Sigmoid colon (tissue), 7 donors: ENCODE results near the gene SLC9A8. TPM values are rescaled to one million over a fixed set of nuclear protein-coding genes. Genes with fewer than 3 reads are reported as not detected.

ENCODE experiments used
- DNase-seq: peaks from one replicate; pipeline ENCODE4 v3.0.0-alpha.2; 2019
- H3K27ac ChIP-seq, 4 donors: fragments of 200-600 bp; sonication (generic); one replicate each; pipeline ENCODE4 v1.5.1; 2016 to 2019; ENCODE audit warnings: mild to moderate bottlenecking in 1 of 4
- H3K27me3 ChIP-seq, 3 donors: fragments of 200-600 bp; sonication (generic); one replicate each; pipeline ENCODE4 v1.5.1; 2019; ENCODE audit warnings: mild to moderate bottlenecking in 1 of 3
- H3K36me3 ChIP-seq, 4 donors: fragments of 200-600 bp; sonication (generic); one replicate each; pipeline ENCODE4 v1.5.1; 2016 to 2019
- H3K4me1 ChIP-seq, 4 donors: fragments of 200-600 bp; sonication (generic); one replicate each; pipeline ENCODE4 v1.5.1; 2017 to 2019
- H3K4me3 ChIP-seq, 4 donors: fragments of 200-600 bp; sonication (generic); one replicate each; pipeline ENCODE4 v1.5.1; 2017 to 2019; ENCODE audit warnings: mild to moderate bottlenecking in 2 of 4, moderate library complexity in 1 of 4
- H3K9me3 ChIP-seq, 4 donors: fragments of 200-600 bp in 3 of 4; sonication (generic) in 3 of 4; one replicate each; pipeline versions ENCODE4 v1.5.1 to v1.6.1; 2013 to 2019
- CTCF ChIP-seq, 4 experiments: fragments of 450-650 bp in 3 of 4; fragments of 200-600 bp in 1 of 4; IDR thresholded peaks; one replicate each; pipeline ENCODE4 v1.5.1; 2016 to 2019; ENCODE audit warnings: antibody characterized with exemption in 4 of 4, mild to moderate bottlenecking in 3 of 4, moderate library complexity in 2 of 4
- EP300 ChIP-seq, 4 donors: sonication (generic); formaldehyde crosslinking; IDR thresholded peaks; one replicate each; pipeline ENCODE4 v1.6.1; 2017; ENCODE audit warnings: antibody characterized with exemption in 4 of 4
- POLR2A ChIP-seq, 2 donors: fragments of 450-650 bp; IDR thresholded peaks; one replicate each; pipeline ENCODE4 v1.6.1; 2016; ENCODE audit warnings: antibody characterized with exemption in 2 of 2, mild to moderate bottlenecking in 2 of 2, moderate library complexity in 2 of 2
- POLR2AphosphoS5 ChIP-seq, 4 donors: sonication (generic); formaldehyde crosslinking; IDR thresholded peaks; one replicate each; pipeline ENCODE4 v1.6.1; 2017; ENCODE audit warnings: antibody characterized with exemption in 4 of 4
- WGBS, 2 donors: extraction: QIAGEN DNeasy Blood & Tissue Kit; methylation state at CpG; one replicate each; pipeline ENCODE4 v1.1.7; 2013; 5-methylcytosine and 5-hydroxymethylcytosine counted together
- intact Hi-C: fragments of 100-400 bp; cut with DNase I; formaldehyde crosslinking; loops from one replicate; pipeline ENCODE4 v1.15.1; 2023
- polyA plus RNA-seq, 3 donors: library from polyadenylated mRNA; stranded (reverse); fragments of 200-250 nt; gene quantifications; one replicate each; pipeline ENCODE4 v1.2.3, GENCODE V29; 2013
- total RNA-seq, 4 donors: library from RNA; depleted of rRNA; stranded (reverse); fragments of >200 nt; gene quantifications; one replicate each; pipeline ENCODE4 v1.1.0, GENCODE V29; 2016
- donor health status: healthy with polysubstance abuse.
- donor health status: Bipolar disorder and iron deficiency.
- donor health status: healthy.

Gene SLC9A8
- total and polyA plus RNA-seq, 7 donors: 1.8 to 14.7 (median 5.7) TPM

DNA sequence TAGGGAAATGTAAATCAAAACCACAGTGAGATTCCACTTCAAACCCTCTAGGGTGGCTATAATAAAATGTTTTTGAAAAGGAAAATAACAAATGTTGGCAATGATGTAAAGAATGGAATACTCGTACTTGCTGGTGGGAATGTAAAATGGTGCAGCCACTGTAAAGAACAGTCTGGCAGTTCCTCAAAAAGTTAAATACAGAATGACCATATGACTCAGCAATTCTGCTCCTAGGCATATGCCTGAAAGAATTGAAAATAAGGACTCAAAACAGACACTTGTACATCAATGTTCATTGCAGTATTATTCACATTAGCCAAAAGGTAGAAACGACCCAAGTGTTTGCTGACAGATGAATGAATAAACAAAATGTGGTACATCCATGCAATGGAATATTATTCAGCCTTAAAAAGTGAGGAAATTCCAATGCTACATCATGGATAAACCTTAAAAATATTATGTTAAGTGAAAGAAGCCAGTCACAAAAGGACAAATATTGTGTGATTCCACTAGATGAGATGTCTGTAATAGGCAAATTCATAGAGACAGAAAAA is 113.3 kb downstream of the SLC9A8 start:
- Histone ChIP-seq H3K4me3 (no peak overlapping the region), H3K9me3 (no peaks in the 10 kb centered on the region), H3K4me1 (peaks cover 0 to 11% (median 7%) of the 10 kb centered on the region in 4 donors), H3K27ac (no peak overlapping the region), H3K27me3 (no peaks in the 10 kb centered on the region), H3K36me3 (no peaks in the 10 kb centered on the region)
- WGBS, 2 donors: 75 to 80% methylated on average over 2 of the region's 2 CpGs
- no peak for DNase-seq
- intact Hi-C loops: no loop called here
- TF ChIP-seq POLR2AphosphoS5 (IDR thresholded peaks at IDR 0.05) (no peak), CTCF (IDR thresholded peaks at IDR 0.05) (no peak), EP300 (IDR thresholded peaks at IDR 0.05) (no peak), POLR2A (IDR thresholded peaks at IDR 0.05) (no peak)

DNA sequence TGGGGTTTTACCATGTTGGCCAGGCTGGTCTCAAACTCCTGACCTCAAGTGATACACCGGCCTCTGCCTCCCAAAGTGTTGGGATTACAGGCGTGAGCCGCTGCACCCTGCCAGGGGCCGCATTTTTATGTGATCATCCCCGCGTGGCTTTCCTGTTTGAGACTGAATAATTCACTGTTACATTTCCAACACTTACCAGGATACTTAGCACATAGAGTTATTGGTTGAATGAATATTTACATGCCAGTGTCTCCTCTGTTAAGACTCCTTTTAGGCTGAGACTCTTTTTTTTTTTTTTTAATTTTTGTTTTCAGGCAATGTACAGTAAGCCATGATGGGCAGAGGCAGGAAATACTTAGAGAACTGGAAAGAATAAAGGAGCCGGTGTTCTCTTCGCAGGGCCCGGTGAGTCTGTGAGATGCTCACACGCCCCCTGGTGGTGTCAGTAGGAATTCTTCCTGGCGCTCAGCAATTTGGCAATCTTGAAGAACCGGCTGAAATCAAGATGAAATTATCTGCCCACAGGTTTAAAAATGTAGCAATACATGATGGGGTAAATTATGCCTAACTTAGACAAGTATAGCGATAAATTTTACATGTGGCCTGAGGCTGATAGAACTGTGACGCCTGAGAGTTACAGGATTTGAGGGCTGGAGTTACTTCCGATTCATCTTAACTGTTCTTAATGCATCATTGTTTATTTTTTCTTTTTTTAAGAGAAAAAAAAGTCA is 115.9 kb downstream of the SLC9A8 start:
- TF ChIP-seq POLR2A (IDR thresholded peaks at IDR 0.05) (no peak), CTCF (IDR thresholded peaks at IDR 0.05) (peak; percentile 61 to 94 (median 84))
- H3K36me3 ChIP-seq: no peaks in the 10 kb centered on the region
- peaks cover 0 to 11% (median 7%) of the 10 kb centered on the region in 4 donors for H3K4me1 ChIP-seq
- peak overlapping the region; percentile 43 to 63 (median 55) for H3K27ac ChIP-seq
- H3K9me3 ChIP-seq: no peaks in the 10 kb centered on the region
- H3K4me3 ChIP-seq: no peak overlapping the region
- 9 to 13% methylated on average over 15 of the region's 15 CpGs for WGBS, 2 donors
- no peaks in the 10 kb centered on the region for H3K27me3 ChIP-seq
- intact Hi-C loops: loop anchor here (1.0 kb wide), 1 partner anchor 319 kb away; no protein-coding TSS in a partner anchor
- DNase-seq: peak; percentile 91

GRCh38 chr20:49929142-49929494 is 116.5 kb downstream of the SLC9A8 start:
- H3K36me3 ChIP-seq: no peaks in the 10 kb centered on the region
- intact Hi-C loops: no loop called here
- peak; percentile 29 for DNase-seq
- TF ChIP-seq EP300 (IDR thresholded peaks at IDR 0.05) (no peak), POLR2A (IDR thresholded peaks at IDR 0.05) (no peak), POLR2AphosphoS5 (IDR thresholded peaks at IDR 0.05) (no peak), CTCF (IDR thresholded peaks at IDR 0.05) (no peak)
- no peaks in the 10 kb centered on the region for H3K27me3 ChIP-seq
- H3K4me1 ChIP-seq: peaks cover 0 to 11% (median 7%) of the 10 kb centered on the region in 4 donors
- H3K9me3 ChIP-seq: no peaks in the 10 kb centered on the region
- 32 to 40% methylated on average over 4 of the region's 4 CpGs for WGBS, 2 donors
- H3K27ac ChIP-seq: peak overlapping the region in 3 of 4 donors; percentile 25 to 63 (median 62)
- no peak overlapping the region for H3K4me3 ChIP-seq

- no peak for DNase-seq
- no peaks in the 10 kb centered on the region for H3K27me3 ChIP-seq
- peak overlapping the region; percentile 93 to 96 (median 95) for H3K27ac ChIP-seq
- no peak for TF ChIP-seq CTCF (IDR thresholded peaks at IDR 0.05)
- no peak for TF ChIP-seq POLR2A (IDR thresholded peaks at IDR 0.05)
- no peak for TF ChIP-seq POLR2AphosphoS5 (IDR thresholded peaks at IDR 0.05)
- TF ChIP-seq EP300 (IDR thresholded peaks at IDR 0.05): no peak
- peak overlapping the region; percentile 91 to 98 (median 92) for H3K4me3 ChIP-seq
- intact Hi-C loops: no loop called here
- H3K4me1 ChIP-seq: peaks cover 0 to 36% (median 28%) of the 10 kb centered on the region in 4 donors
- 22 to 42% methylated on average over 21 of the region's 21 CpGs for WGBS, 2 donors
- no peaks in the 10 kb centered on the region for H3K9me3 ChIP-seq
- peaks cover 0 to 16% (median 0%) of the 10 kb centered on the region in 4 donors for H3K36me3 ChIP-seq
Observed at GRCh38 chr20:49935746-49936152, 123.1 kb downstream of the SLC9A8 start.
